SU-DHL-6 (cell line): ENCODE measurements around the gene BANP.
"Not testable (repeated sequence)": the region's sequence is repeated elsewhere in the genome, so short reads cannot be mapped to it uniquely, and the experiment has no call there.

Experiments
- CTCF ChIP-seq: fragments of 200-600 bp; sonication (generic); IDR thresholded peaks from one replicate; pipeline ENCODE4 v1.5.1; 2017; ENCODE audit warnings: antibody characterized with exemption, mild to moderate bottlenecking, low read length, moderate library complexity; ENCODE audit not compliant: insufficient read depth, poor library complexity, severe bottlenecking
- EZH2phosphoT487 ChIP-seq: fragments of 200-600 bp; sonication (generic), shearing (Covaris generic); conservative IDR thresholded peaks from 2 replicates; pipeline ENCODE4 v1.6.1; 2018; ENCODE audit warnings: mild to moderate bottlenecking, antibody characterized with exemption, low read length, moderate library complexity, mixed read lengths

GRCh38 chr16:88040196-88040876, 89.1 kb downstream of the BANP start:
- TF ChIP-seq CTCF, EZH2phosphoT487: not testable (repeated sequence)
